ENCODE results near the gene ZNF385D.

Gene ZNF385D

DNA sequence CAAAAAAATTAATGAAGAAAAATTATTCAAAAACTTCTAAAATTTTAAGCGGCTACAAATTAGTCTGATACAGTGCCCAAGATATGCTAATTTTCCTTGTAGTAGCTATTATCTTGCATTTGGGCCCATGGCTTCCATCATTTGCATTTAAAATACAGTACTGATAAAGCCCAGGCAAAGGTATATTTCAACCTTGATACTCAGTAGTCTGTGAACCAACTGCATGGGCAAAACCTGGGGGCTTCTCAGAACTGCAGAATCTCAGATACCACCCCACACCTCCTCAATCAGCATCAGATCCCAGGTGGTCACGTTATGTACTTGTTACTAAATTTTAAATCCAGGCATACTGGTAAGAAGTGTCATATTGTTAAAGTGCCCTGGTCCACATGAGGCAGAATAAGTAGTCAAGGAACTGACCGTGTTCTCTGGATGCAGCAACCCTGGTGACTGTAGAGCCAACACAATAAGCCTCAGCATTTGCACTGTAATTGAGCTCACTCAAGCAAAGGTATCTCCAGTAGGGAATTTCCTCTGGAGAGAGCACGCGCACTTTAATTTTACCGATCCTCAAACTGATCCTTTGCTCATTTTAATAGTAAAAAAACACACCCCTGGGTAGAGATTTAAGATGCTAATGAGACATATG is 31.9 kb downstream of the ZNF385D start:
- Histone ChIP-seq H3K27ac (peak overlapping the region; percentile 17 to 75), H3K4me3 (no peak overlapping the region)
- TF ChIP-seq, protein P1, sequence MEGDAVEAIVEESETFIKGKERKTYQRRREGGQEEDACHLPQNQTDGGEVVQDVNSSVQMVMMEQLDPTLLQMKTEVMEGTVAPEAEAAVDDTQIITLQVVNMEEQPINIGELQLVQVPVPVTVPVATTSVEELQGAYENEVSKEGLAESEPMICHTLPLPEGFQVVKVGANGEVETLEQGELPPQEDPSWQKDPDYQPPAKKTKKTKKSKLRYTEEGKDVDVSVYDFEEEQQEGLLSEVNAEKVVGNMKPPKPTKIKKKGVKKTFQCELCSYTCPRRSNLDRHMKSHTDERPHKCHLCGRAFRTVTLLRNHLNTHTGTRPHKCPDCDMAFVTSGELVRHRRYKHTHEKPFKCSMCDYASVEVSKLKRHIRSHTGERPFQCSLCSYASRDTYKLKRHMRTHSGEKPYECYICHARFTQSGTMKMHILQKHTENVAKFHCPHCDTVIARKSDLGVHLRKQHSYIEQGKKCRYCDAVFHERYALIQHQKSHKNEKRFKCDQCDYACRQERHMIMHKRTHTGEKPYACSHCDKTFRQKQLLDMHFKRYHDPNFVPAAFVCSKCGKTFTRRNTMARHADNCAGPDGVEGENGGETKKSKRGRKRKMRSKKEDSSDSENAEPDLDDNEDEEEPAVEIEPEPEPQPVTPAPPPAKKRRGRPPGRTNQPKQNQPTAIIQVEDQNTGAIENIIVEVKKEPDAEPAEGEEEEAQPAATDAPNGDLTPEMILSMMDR (IDR thresholded peaks at IDR 0.05) = no peak
- no peak for DNase-seq (ENCODE audit: low spot score)

DNA sequence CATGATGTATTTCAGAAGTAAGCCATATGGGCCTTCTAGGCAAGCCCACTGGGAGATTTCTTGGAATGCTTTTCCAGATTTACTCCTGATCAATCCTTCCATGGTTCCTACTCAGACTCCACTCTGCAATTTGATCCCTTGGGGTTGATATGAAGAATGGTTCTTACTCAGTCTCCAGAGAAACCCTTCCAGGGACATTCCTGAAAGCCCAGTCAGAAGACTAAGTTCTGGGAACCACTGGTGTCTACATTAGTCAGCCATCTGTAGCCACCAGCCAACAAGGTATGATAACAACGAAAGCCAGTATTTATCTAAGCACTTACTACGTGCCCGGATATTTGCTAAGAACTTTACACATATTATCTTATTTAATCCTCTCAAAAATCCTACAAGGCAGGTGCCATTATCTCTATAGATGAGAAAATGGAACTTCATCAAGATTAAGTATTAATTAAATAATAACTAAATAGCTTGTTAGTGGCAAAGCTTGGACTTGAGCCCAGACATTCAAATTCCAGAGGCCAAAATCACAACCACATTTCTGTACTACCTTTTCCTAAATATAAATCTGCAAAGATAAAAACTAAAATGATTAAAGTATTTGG is 32.7 kb downstream of the ZNF385D start:
- TF ChIP-seq, protein P1 (IDR thresholded peaks at IDR 0.05) = no peak
- Histone ChIP-seq H3K4me3 (no peak overlapping the region), H3K27ac (peak overlapping the region; percentile 64 to 81)
- DNase-seq (ENCODE audit: low spot score) = peak; percentile 74

DNA sequence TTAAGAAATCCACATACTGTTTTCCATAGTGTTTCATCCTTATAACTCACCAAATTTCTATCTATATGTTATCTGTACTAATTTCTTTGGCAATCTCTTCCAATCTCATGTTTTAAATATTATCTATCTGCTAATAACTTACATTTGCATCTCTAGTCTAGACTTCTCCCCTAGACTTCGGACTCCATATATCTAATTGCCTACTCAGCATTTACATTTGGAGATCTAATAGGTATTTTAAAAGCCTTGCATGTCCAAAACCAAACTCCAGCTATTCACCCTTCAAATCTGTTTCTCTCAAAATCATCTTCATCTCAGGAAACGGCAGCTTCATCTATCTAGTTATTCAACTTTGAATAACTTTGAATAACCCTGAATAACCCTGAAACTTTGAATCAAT is 35.3 kb downstream of the ZNF385D start:
- Histone ChIP-seq H3K27ac (no peak overlapping the region), H3K4me3 (no peak overlapping the region)
- DNase-seq (ENCODE audit: low spot score) = no peak
- TF ChIP-seq, protein P1 (IDR thresholded peaks at IDR 0.05) = no peak

DNA sequence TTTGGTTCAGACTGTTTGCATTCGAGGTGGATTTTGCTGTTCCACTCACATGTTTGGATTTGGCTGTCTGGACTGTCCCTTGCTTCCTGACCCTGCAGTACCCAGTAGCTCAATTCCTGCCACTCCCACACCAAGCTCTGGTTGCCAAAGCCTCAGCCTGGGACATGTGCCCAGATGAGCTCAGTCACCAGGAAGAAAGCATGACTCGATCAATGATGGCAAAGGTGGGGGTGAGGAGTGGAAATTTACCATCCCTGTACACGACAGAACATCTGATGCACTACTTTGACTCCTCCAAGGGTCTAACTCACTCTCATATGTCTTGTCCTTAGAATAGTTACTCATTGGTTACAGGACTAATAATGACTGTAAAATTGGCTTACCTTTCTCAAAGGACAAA is 45.2 kb downstream of the ZNF385D start:
- DNase-seq (ENCODE audit: low spot score) = peak; percentile 86
- peak overlapping the region; percentile 9 to 38 for H3K27ac ChIP-seq
- H3K4me3 ChIP-seq = peak overlapping the region; percentile 6
- TF ChIP-seq, protein P1 (IDR thresholded peaks at IDR 0.05) = no peak

DNA sequence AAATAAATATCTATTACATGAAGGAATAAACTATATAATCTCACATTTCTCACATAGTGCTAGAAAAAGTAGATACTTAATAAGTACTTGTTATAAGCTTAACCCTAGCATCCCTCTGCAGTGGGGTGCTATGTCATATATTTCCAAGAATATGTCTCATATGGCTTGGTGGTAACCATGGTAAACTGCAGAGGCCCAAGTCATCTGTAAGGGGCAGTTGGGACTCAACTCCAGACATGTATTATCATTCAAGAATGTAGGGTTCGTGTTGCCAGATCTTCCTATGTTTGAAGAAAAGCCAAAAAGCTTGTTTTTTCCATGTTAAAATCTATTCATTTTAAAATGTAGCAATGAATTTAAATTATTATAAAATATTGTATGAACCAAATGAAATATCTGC is 46.2 kb downstream of the ZNF385D start:
- H3K4me3 ChIP-seq = no peak overlapping the region
- no peak for DNase-seq (ENCODE audit: low spot score)
- TF ChIP-seq, protein P1 (IDR thresholded peaks at IDR 0.05) = no peak
- H3K27ac ChIP-seq = no peak overlapping the region

DNA sequence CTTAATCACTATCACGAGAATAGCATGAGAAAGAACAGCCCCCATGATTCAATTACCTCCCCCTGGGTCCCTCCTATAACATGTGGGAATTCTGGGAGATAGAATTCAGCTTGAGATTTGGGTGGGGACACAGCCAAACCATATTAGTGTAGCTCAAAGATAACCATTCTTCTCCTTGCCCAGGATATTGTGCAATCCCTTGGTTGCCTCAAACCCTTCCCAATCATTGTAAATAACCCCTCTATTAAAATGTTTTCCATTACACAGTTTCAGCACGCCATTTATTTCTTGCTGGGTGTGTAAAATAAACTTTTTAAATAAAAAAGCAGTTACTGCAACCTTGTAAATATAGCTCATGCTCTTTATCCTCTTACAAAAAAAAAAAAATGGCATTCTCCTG is 47.7 kb downstream of the ZNF385D start:
- H3K4me3 ChIP-seq = no peak overlapping the region
- TF ChIP-seq, protein P1 (IDR thresholded peaks at IDR 0.05) = no peak
- no peak for DNase-seq (ENCODE audit: low spot score)
- H3K27ac ChIP-seq = no peak overlapping the region

DNA sequence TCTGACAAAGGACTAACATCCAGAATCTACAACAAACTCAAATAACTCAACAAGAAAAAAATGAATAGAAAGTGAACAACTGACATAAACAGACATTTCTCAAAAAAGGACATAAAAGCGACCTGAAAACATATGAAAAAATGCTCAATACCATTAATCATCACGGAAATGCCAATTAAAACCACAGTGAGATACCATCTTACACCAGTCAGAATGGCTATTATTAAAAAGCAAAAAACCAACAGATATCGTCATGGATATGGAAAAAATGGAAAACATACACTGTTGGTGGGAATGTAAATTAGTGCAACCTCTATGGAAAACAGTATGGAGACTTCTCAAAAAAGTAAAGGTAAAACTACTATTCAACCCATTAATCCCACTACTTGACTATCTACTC is 53.3 kb downstream of the ZNF385D start:
- TF ChIP-seq, protein P1 (IDR thresholded peaks at IDR 0.05) = no peak
- Histone ChIP-seq H3K4me3 (no peak overlapping the region), H3K27ac (no peak overlapping the region)
- no peak for DNase-seq (ENCODE audit: low spot score)
